Mesangial cell (primary cell): ENCODE data around the gene RANBP17. TPM values are rescaled to one million over a fixed set of nuclear protein-coding genes. Genes with fewer than 3 reads are reported as not detected.

ENCODE experiments used
- total RNA-seq: library from RNA; depleted of rRNA; stranded (reverse); fragments of >200 nt; gene quantifications from 2 replicates; pipeline ENCODE4 v1.2.3, GENCODE V29; 2015

The RANBP17 gene
- 4.4 and 8.0 TPM in 2 replicates for total RNA-seq

GRCh38 chr5:170861917-170862766 lies at the start of gene RANBP17:
Gene RANBP17 (plus strand): TSS chr5:170862018.

GRCh38 chr5:171308453-171309275 lies 446.8 kb downstream of the RANBP17 start, which contains the start of gene TLX3:
Gene TLX3 (plus strand): TSS chr5:171309248. CDS start chr5:171309366, 118 bp downstream.

Other genes starting within 250 kb of the RANBP17 start
- gene GABRP, start 78.3 kb upstream of the RANBP17 start, total RNA-seq = not detected in 2 replicates